Measurements from ENCODE around the gene TPST2.
A peak's percentile ranks its signal among the peaks of the same experiment; 100 is the strongest.

TPST2 gene

DNA sequence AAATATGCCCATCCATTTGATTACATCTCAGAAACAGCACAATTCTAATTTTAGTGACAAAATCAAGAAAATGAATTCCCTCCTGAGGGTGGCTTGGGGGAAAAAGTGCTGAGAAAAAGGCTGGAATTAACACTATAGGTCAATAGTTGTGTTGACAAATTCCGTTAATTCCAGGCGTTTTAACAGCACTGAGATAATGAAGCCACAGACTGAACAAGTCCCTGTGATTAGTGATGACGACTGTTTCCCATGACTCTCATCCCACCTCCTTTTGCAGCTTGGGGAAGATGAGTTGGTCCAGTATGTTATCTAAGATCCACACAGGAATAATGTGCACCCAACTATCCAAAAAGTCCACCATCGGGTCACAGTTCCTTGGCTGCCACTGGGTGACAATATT is 93.5 kb downstream of the TPST2 start:
- H3K4me3 ChIP-seq (ENCODE audit: low read length): no peak overlapping the region
- no peaks in the 10 kb centered on the region for H4K20me1 ChIP-seq (ENCODE audit: control insufficient read depth, insufficient read depth, low read depth, low read length)
- no peak for TF ChIP-seq EZH2phosphoT487 (IDR thresholded peaks at IDR 0.05; ENCODE audit: borderline replicate concordance, low read length)
- H3K9me2 ChIP-seq (replicated peaks; ENCODE audit: control insufficient read depth, low read length): no peaks in the 10 kb centered on the region
- no peaks in the 10 kb centered on the region for H3K27me3 ChIP-seq (ENCODE audit: control insufficient read depth, low read length)
- no peak overlapping the region for H3K27ac ChIP-seq (ENCODE audit: low read depth, low read length)
- H3K4me1 ChIP-seq (ENCODE audit: control insufficient read depth, low read length): peaks cover under 1% of the 10 kb centered on the region; the same call in 1 of the 2 replicates
- H3K79me2 ChIP-seq (ENCODE audit: control insufficient read depth, low read length): peaks cover 43% of the 10 kb centered on the region
- H3K9me3 ChIP-seq (ENCODE audit: control insufficient read depth, insufficient read depth, low read length): no peaks in the 10 kb centered on the region
- peaks cover under 1% of the 10 kb centered on the region; the same call in 1 of the 2 replicates for H3F3A ChIP-seq (ENCODE audit: control insufficient read depth, insufficient read depth)
- peaks cover 84% of the 10 kb centered on the region for H3K36me3 ChIP-seq (ENCODE audit: control insufficient read depth, low read length)
- no peak overlapping the region for H3K4me2 ChIP-seq (ENCODE audit: low read length)

DNA sequence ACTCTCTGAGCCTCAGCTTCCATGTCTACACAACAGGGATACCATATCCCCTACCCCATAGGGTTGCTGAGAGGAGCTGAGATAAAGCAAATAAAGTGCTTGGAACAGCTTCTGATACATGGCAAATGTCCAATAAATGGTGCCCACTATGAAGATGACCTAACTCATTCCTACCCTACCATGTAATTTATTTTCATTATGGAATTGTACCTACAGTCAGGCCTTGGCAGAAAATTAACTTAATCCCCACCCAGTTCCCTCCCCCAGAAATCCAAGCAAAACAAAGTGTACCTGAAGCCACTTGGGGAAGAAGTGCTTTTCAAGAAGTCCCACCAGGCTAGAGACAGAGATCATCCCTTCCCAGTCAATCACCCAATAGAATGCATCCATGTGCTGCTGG is 95.4 kb downstream of the TPST2 start:
- Histone ChIP-seq H4K20me1 (ENCODE audit: control insufficient read depth, insufficient read depth, low read depth, low read length) (no peaks in the 10 kb centered on the region), H3K4me3 (ENCODE audit: low read length) (no peak overlapping the region), H3K4me1 (ENCODE audit: control insufficient read depth, low read length) (peaks cover 8% of the 10 kb centered on the region), H3K9me2 (replicated peaks; ENCODE audit: control insufficient read depth, low read length) (no peaks in the 10 kb centered on the region), H3K27me3 (ENCODE audit: control insufficient read depth, low read length) (no peaks in the 10 kb centered on the region), H3K36me3 (ENCODE audit: control insufficient read depth, low read length) (peaks cover 87% of the 10 kb centered on the region), H3K9me3 (ENCODE audit: control insufficient read depth, insufficient read depth, low read length) (no peaks in the 10 kb centered on the region), H3K27ac (ENCODE audit: low read depth, low read length) (no peak overlapping the region), H3K79me2 (ENCODE audit: control insufficient read depth, low read length) (peaks cover 51% of the 10 kb centered on the region), H3F3A (ENCODE audit: control insufficient read depth, insufficient read depth) (peaks cover 6% of the 10 kb centered on the region; the same call in 1 of the 2 replicates), H3K4me2 (ENCODE audit: low read length) (no peak overlapping the region)
- TF ChIP-seq, protein P1, sequence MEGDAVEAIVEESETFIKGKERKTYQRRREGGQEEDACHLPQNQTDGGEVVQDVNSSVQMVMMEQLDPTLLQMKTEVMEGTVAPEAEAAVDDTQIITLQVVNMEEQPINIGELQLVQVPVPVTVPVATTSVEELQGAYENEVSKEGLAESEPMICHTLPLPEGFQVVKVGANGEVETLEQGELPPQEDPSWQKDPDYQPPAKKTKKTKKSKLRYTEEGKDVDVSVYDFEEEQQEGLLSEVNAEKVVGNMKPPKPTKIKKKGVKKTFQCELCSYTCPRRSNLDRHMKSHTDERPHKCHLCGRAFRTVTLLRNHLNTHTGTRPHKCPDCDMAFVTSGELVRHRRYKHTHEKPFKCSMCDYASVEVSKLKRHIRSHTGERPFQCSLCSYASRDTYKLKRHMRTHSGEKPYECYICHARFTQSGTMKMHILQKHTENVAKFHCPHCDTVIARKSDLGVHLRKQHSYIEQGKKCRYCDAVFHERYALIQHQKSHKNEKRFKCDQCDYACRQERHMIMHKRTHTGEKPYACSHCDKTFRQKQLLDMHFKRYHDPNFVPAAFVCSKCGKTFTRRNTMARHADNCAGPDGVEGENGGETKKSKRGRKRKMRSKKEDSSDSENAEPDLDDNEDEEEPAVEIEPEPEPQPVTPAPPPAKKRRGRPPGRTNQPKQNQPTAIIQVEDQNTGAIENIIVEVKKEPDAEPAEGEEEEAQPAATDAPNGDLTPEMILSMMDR (IDR thresholded peaks at IDR 0.05; ENCODE audit: low read depth, low read length, poor library complexity, severe bottlenecking): no peak
- TF ChIP-seq EZH2phosphoT487 (IDR thresholded peaks at IDR 0.05; ENCODE audit: borderline replicate concordance, low read length): no peak

- no peaks in the 10 kb centered on the region for H3K27me3 ChIP-seq (ENCODE audit: control insufficient read depth, low read length)
- no peaks in the 10 kb centered on the region for H3K9me2 ChIP-seq (replicated peaks; ENCODE audit: control insufficient read depth, low read length)
- peaks cover 68% of the 10 kb centered on the region for H3K79me2 ChIP-seq (ENCODE audit: control insufficient read depth, low read length)
- H3K4me1 ChIP-seq (ENCODE audit: control insufficient read depth, low read length): peaks cover 31% of the 10 kb centered on the region
- peaks cover 97% of the 10 kb centered on the region for H3K36me3 ChIP-seq (ENCODE audit: control insufficient read depth, low read length)
- TF ChIP-seq, protein P1 (IDR thresholded peaks at IDR 0.05; ENCODE audit: low read depth, low read length, poor library complexity, severe bottlenecking): no peak
- no peak for TF ChIP-seq EZH2phosphoT487 (IDR thresholded peaks at IDR 0.05; ENCODE audit: borderline replicate concordance, low read length)
- H3K9me3 ChIP-seq (ENCODE audit: control insufficient read depth, insufficient read depth, low read length): no peaks in the 10 kb centered on the region
- H3K27ac ChIP-seq (ENCODE audit: low read depth, low read length): no peak overlapping the region
- no peaks in the 10 kb centered on the region for H4K20me1 ChIP-seq (ENCODE audit: control insufficient read depth, insufficient read depth, low read depth, low read length)
- no peak overlapping the region for H3K4me3 ChIP-seq (ENCODE audit: low read length)
- H3F3A ChIP-seq (ENCODE audit: control insufficient read depth, insufficient read depth): peaks cover 15% of the 10 kb centered on the region
- no peak overlapping the region for H3K4me2 ChIP-seq (ENCODE audit: low read length)
These were observed 97.7 kb downstream of the TPST2 start for GRCh38 chr22:26492220-26492619.

DNA sequence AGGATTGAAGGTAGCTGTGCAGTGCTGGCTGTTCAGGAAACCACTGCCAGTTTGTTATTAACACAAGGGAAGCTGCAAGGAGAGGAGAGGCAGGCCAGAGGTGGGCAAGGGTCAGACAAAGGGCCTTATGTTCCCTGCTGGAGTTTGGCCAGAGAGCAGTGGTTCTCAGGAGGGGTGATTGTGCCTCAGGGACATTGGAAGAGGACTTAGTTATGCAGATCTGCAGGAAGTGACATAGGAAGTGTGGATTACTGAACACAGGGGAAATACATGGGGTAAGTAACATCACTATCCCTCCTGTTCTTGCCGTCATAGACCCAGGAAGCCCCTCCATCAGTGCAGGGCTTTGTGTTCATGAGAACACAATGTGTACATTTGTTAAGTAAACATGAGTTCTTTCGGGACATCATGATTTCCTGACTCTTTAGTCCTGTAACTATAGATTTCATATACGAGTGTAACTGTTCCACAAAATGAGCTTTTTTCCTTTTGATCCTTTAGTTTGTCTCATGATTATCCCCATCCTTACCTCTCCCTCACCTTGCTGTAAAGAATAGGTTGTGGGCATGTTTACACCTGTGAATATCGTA is 100.4 kb downstream of the TPST2 start:
- Histone ChIP-seq H4K20me1 (ENCODE audit: control insufficient read depth, insufficient read depth, low read depth, low read length) (no peaks in the 10 kb centered on the region), H3K4me2 (ENCODE audit: low read length) (peak overlapping the region; percentile 63), H3K27me3 (ENCODE audit: control insufficient read depth, low read length) (no peaks in the 10 kb centered on the region), H3K27ac (ENCODE audit: low read depth, low read length) (peak overlapping the region; percentile 98), H3K9me3 (ENCODE audit: control insufficient read depth, insufficient read depth, low read length) (no peaks in the 10 kb centered on the region), H3K36me3 (ENCODE audit: control insufficient read depth, low read length) (peaks cover 88% of the 10 kb centered on the region), H3K79me2 (ENCODE audit: control insufficient read depth, low read length) (peaks cover 80% of the 10 kb centered on the region), H3F3A (ENCODE audit: control insufficient read depth, insufficient read depth) (peaks cover 22% of the 10 kb centered on the region), H3K9me2 (replicated peaks; ENCODE audit: control insufficient read depth, low read length) (no peaks in the 10 kb centered on the region), H3K4me3 (ENCODE audit: low read length) (0 out of 2 replicates have a peak overlapping the region, but pooled peaks have one; percentile 5), H3K4me1 (ENCODE audit: control insufficient read depth, low read length) (peaks cover 58% of the 10 kb centered on the region)
- TF ChIP-seq, protein P1 (IDR thresholded peaks at IDR 0.05; ENCODE audit: low read depth, low read length, poor library complexity, severe bottlenecking): no peak
- TF ChIP-seq EZH2phosphoT487 (IDR thresholded peaks at IDR 0.05; ENCODE audit: borderline replicate concordance, low read length): no peak
